Measurements from ENCODE around the gene STAT5B.

Gene STAT5B

GRCh38 chr17:42260318-42260717, 15.9 kb downstream of the STAT5B start:
- DNase-seq (ENCODE audit: low read depth), result no peak
- TF ChIP-seq, protein P1, sequence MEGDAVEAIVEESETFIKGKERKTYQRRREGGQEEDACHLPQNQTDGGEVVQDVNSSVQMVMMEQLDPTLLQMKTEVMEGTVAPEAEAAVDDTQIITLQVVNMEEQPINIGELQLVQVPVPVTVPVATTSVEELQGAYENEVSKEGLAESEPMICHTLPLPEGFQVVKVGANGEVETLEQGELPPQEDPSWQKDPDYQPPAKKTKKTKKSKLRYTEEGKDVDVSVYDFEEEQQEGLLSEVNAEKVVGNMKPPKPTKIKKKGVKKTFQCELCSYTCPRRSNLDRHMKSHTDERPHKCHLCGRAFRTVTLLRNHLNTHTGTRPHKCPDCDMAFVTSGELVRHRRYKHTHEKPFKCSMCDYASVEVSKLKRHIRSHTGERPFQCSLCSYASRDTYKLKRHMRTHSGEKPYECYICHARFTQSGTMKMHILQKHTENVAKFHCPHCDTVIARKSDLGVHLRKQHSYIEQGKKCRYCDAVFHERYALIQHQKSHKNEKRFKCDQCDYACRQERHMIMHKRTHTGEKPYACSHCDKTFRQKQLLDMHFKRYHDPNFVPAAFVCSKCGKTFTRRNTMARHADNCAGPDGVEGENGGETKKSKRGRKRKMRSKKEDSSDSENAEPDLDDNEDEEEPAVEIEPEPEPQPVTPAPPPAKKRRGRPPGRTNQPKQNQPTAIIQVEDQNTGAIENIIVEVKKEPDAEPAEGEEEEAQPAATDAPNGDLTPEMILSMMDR (IDR thresholded peaks at IDR 0.05; ENCODE audit: low read depth, low read length, missing control alignments), result no peak
- in situ Hi-C loops (cut with HindIII; ENCODE audit: low sequenced_read_pairs), result no loop called here
- no peak overlapping the region for H3K4me3 ChIP-seq (ENCODE audit: low read depth, low read length)

GRCh38 chr17:42255445-42255844, 20.7 kb downstream of the STAT5B start:
- TF ChIP-seq, protein P1 (IDR thresholded peaks at IDR 0.05; ENCODE audit: low read depth, low read length, missing control alignments), result no peak
- in situ Hi-C loops (cut with HindIII; ENCODE audit: low sequenced_read_pairs), result no loop called here
- DNase-seq (ENCODE audit: low read depth), result no peak

DNA sequence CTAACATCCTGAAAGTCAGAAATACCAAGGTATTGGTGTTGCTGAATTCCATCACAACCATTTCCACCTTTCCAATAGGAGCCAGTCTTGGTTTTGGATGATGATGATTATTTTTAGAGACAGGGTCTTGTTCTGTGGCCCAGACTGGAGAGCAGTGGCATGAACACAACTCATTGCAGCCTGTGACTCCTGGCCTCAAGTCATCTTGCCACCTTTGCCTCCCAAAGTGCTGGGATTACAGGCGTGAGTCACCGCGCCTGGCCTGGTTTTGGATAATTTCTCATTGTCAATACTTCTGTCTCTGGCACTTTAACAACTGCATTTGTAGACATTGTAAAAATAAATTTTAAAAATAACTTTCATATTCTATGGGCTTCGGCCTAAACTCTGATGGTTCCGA, 22.6 kb downstream of the STAT5B start:
- TF ChIP-seq, protein P1 (IDR thresholded peaks at IDR 0.05; ENCODE audit: low read depth, low read length, missing control alignments), result no peak
- in situ Hi-C loops (cut with HindIII; ENCODE audit: low sequenced_read_pairs), result no loop called here

More at GRCh38 chr17:42255445-42255844, 20.7 kb downstream of the STAT5B start:
- no peak overlapping the region for H3K4me3 ChIP-seq (ENCODE audit: low read depth, low read length)

DNA sequence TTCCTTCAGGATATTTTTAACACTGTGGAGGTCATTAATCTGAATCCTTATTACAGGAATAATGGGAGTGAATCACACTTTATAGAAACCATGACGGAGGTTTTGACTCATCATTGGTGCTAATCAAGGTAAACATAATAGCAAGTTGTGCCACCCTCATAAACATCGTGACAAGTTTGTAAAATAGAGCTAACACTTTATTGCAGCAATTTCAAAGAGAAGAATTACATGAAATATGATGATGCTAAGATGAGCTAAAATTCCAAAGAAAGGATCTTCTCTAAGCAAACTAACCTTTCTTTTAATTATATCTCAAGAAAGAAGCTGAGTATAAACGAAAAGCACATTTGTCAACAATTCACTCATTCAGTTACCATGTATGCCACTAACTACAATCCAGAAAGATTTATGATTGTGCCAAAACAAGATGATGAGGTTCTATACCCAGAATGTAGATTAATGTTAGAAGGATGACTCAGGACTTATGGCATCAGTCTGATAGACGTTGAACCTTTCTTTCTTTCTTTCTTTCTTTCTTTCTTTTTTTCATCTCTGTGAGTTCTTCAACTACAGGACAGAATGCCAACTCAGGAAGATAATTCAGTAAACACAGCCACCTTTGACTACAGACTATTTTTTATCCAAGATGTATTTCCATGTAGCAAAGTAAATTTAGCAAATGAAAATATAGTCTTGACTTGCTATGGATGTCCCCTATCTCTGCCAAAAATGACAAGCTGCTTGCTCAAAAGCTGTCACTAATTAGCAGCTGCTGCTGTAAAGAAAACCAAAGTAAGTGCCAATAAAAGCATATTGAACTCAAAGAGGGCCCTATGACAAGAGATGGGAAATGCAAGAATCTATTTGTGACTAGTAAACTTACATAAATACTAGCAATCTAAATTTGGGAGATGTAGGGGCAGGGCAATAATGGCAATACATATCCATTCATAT, 23.3 kb downstream of the STAT5B start:
- no peak for DNase-seq (ENCODE audit: low read depth)
- TF ChIP-seq, protein P1 (IDR thresholded peaks at IDR 0.05; ENCODE audit: low read depth, low read length, missing control alignments), result no peak
- in situ Hi-C loops (cut with HindIII; ENCODE audit: low sequenced_read_pairs), result no loop called here
- H3K4me3 ChIP-seq (ENCODE audit: low read depth, low read length), result no peak overlapping the region

More for the DNA sequence above, 22.6 kb downstream of the STAT5B start:
- no peak overlapping the region for H3K4me3 ChIP-seq (ENCODE audit: low read depth, low read length)
- no peak for DNase-seq (ENCODE audit: low read depth)

GRCh38 chr17:42251115-42251514, 25.1 kb downstream of the STAT5B start:
- no peak for DNase-seq (ENCODE audit: low read depth)
- no peak overlapping the region for H3K4me3 ChIP-seq (ENCODE audit: low read depth, low read length)
- in situ Hi-C loops (cut with HindIII; ENCODE audit: low sequenced_read_pairs), result no loop called here
- TF ChIP-seq, protein P1 (IDR thresholded peaks at IDR 0.05; ENCODE audit: low read depth, low read length, missing control alignments), result peak; percentile 37

GRCh38 chr17:42249681-42250446, 26.3 kb downstream of the STAT5B start:
- DNase-seq (ENCODE audit: low read depth), result no peak
- no peak overlapping the region for H3K4me3 ChIP-seq (ENCODE audit: low read depth, low read length)
- TF ChIP-seq, protein P1 (IDR thresholded peaks at IDR 0.05; ENCODE audit: low read depth, low read length, missing control alignments), result no peak
- in situ Hi-C loops (cut with HindIII; ENCODE audit: low sequenced_read_pairs), result no loop called here

Data from astrocyte of the cerebellum (primary cell).